IPS-18a (cell line): Measurements from ENCODE around the gene CCDC149.

Experiments
- H3K27ac ChIP-seq: one replicate; pipeline ENCODE4 v1.5.1; 2013; ENCODE audit warnings: low read length
- H3K27me3 ChIP-seq: one replicate; pipeline ENCODE4 v1.6.1; 2013; ENCODE audit warnings: mild to moderate bottlenecking, low read length; ENCODE audit not compliant: control insufficient read depth, insufficient read depth
- H3K36me3 ChIP-seq: one replicate; pipeline ENCODE4 v1.6.1; 2013; ENCODE audit warnings: low read depth, low read length; ENCODE audit not compliant: control insufficient read depth
- H3K4me1 ChIP-seq: one replicate; pipeline ENCODE4 v1.6.1; 2013; ENCODE audit warnings: low read depth, low read length; ENCODE audit not compliant: control insufficient read depth
- H3K4me3 ChIP-seq: one replicate; pipeline ENCODE4 v1.5.1; 2013; ENCODE audit warnings: low read length
- H3K9ac ChIP-seq: one replicate; pipeline ENCODE4 v1.6.1; 2013; ENCODE audit warnings: mild to moderate bottlenecking, low read length, moderate library complexity
- H3K9me3 ChIP-seq: one replicate; pipeline ENCODE4 v1.6.1; 2013; ENCODE audit warnings: low read depth, low read length; ENCODE audit not compliant: control insufficient read depth

Gene CCDC149

GRCh38 chr4:24892278-24892677 lies 20.6 kb downstream of the CCDC149 start:
- no peaks in the 10 kb centered on the region for H3K27me3 ChIP-seq
- H3K27ac ChIP-seq, result no peak overlapping the region
- no peak overlapping the region for H3K9ac ChIP-seq
- peaks cover 7% of the 10 kb centered on the region for H3K4me1 ChIP-seq
- H3K9me3 ChIP-seq, result no peaks in the 10 kb centered on the region
- no peaks in the 10 kb centered on the region for H3K36me3 ChIP-seq
- no peak overlapping the region for H3K4me3 ChIP-seq

- Histone ChIP-seq H3K27me3 (no peaks in the 10 kb centered on the region), H3K27ac (no peak overlapping the region), H3K9me3 (no peaks in the 10 kb centered on the region), H3K9ac (no peak overlapping the region), H3K36me3 (no peaks in the 10 kb centered on the region), H3K4me1 (peaks cover 7% of the 10 kb centered on the region), H3K4me3 (no peak overlapping the region)
Observed at GRCh38 chr4:24890561-24891126, 22.2 kb downstream of the CCDC149 start.

GRCh38 chr4:24889991-24890390 lies 22.9 kb downstream of the CCDC149 start:
- no peak overlapping the region for H3K27ac ChIP-seq

GRCh38 chr4:24888475-24889344 lies 24.1 kb downstream of the CCDC149 start:
- peaks cover 7% of the 10 kb centered on the region for H3K4me1 ChIP-seq
- no peaks in the 10 kb centered on the region for H3K27me3 ChIP-seq
- no peaks in the 10 kb centered on the region for H3K9me3 ChIP-seq
- H3K27ac ChIP-seq, result no peak overlapping the region
- H3K36me3 ChIP-seq, result no peaks in the 10 kb centered on the region
- no peak overlapping the region for H3K9ac ChIP-seq
- H3K4me3 ChIP-seq, result no peak overlapping the region

More at GRCh38 chr4:24889991-24890390, 22.9 kb downstream of the CCDC149 start:
- Histone ChIP-seq H3K27me3 (no peaks in the 10 kb centered on the region), H3K36me3 (no peaks in the 10 kb centered on the region), H3K9ac (no peak overlapping the region), H3K9me3 (no peaks in the 10 kb centered on the region), H3K4me1 (peaks cover 7% of the 10 kb centered on the region), H3K4me3 (no peak overlapping the region)

- Histone ChIP-seq H3K36me3 (no peaks in the 10 kb centered on the region), H3K27ac (no peak overlapping the region), H3K4me3 (no peak overlapping the region), H3K9ac (no peak overlapping the region), H3K9me3 (no peaks in the 10 kb centered on the region), H3K27me3 (no peaks in the 10 kb centered on the region), H3K4me1 (peaks cover 5% of the 10 kb centered on the region)
Observed at GRCh38 chr4:24887881-24888430, 24.9 kb downstream of the CCDC149 start.

- H3K9me3 ChIP-seq, result no peaks in the 10 kb centered on the region
- no peak overlapping the region for H3K4me3 ChIP-seq
- no peaks in the 10 kb centered on the region for H3K36me3 ChIP-seq
- peaks cover 6% of the 10 kb centered on the region for H3K4me1 ChIP-seq
- H3K27ac ChIP-seq, result no peak overlapping the region
- no peaks in the 10 kb centered on the region for H3K27me3 ChIP-seq
- H3K9ac ChIP-seq, result no peak overlapping the region
Observed at GRCh38 chr4:24886596-24886995, 26.2 kb downstream of the CCDC149 start.

- H3K9ac ChIP-seq, result no peak overlapping the region
- H3K27ac ChIP-seq, result no peak overlapping the region
- H3K9me3 ChIP-seq, result no peaks in the 10 kb centered on the region
- H3K36me3 ChIP-seq, result no peaks in the 10 kb centered on the region
- H3K4me3 ChIP-seq, result no peak overlapping the region
- no peaks in the 10 kb centered on the region for H3K27me3 ChIP-seq
- peaks cover 6% of the 10 kb centered on the region for H3K4me1 ChIP-seq
Observed at GRCh38 chr4:24885342-24885741, 27.5 kb downstream of the CCDC149 start.

- H3K27me3 ChIP-seq, result no peaks in the 10 kb centered on the region
- H3K4me1 ChIP-seq, result peaks cover 6% of the 10 kb centered on the region
- H3K9ac ChIP-seq, result no peak overlapping the region
- H3K36me3 ChIP-seq, result no peaks in the 10 kb centered on the region
- no peak overlapping the region for H3K4me3 ChIP-seq
- H3K9me3 ChIP-seq, result no peaks in the 10 kb centered on the region
- H3K27ac ChIP-seq, result no peak overlapping the region
Observed at GRCh38 chr4:24884902-24885301, 27.9 kb downstream of the CCDC149 start.

- peaks cover 13% of the 10 kb centered on the region for H3K4me1 ChIP-seq
- no peak overlapping the region for H3K4me3 ChIP-seq
- H3K36me3 ChIP-seq, result no peaks in the 10 kb centered on the region
- H3K9ac ChIP-seq, result no peak overlapping the region
- no peak overlapping the region for H3K27ac ChIP-seq
- H3K9me3 ChIP-seq, result no peaks in the 10 kb centered on the region
- H3K27me3 ChIP-seq, result no peaks in the 10 kb centered on the region
Observed at GRCh38 chr4:24881508-24882196, 31.2 kb downstream of the CCDC149 start.

GRCh38 chr4:24880186-24880585 lies 32.7 kb downstream of the CCDC149 start:
- H3K4me1 ChIP-seq, result peaks cover 13% of the 10 kb centered on the region
- no peaks in the 10 kb centered on the region for H3K27me3 ChIP-seq
- H3K9me3 ChIP-seq, result no peaks in the 10 kb centered on the region
- H3K4me3 ChIP-seq, result no peak overlapping the region
- no peaks in the 10 kb centered on the region for H3K36me3 ChIP-seq
- no peak overlapping the region for H3K9ac ChIP-seq
- no peak overlapping the region for H3K27ac ChIP-seq

- no peaks in the 10 kb centered on the region for H3K36me3 ChIP-seq
- no peak overlapping the region for H3K4me3 ChIP-seq
- H3K27me3 ChIP-seq, result no peaks in the 10 kb centered on the region
- H3K9me3 ChIP-seq, result no peaks in the 10 kb centered on the region
- peaks cover 13% of the 10 kb centered on the region for H3K4me1 ChIP-seq
- no peak overlapping the region for H3K9ac ChIP-seq
- H3K27ac ChIP-seq, result no peak overlapping the region
Observed at GRCh38 chr4:24878636-24879016, 34.2 kb downstream of the CCDC149 start.
